AG20443 (cell line): ENCODE results near the gene CXCR5.
"Not testable (repeated sequence)": the region's sequence is repeated elsewhere in the genome, so short reads cannot be mapped to it uniquely, and the experiment has no call there.

Experiments
- DNase-seq: peaks from one replicate; pipeline ENCODE4 v3.0.0; 2012; ENCODE audit warnings: low spot score, mixed read lengths

Gene CXCR5

GRCh38 chr11:118883368-118884071, at the start of gene CXCR5:
Gene CXCR5, plus strand, starts transcription at chr11:118883892. Its CDS starts 50 bp downstream, at chr11:118883942.
- DNase-seq, result no peak

- peak; percentile 33 for DNase-seq
These were observed 49.2 kb upstream of the CXCR5 start for GRCh38 chr11:118834427-118835028.

GRCh38 chr11:118837868-118838267, 45.8 kb upstream of the CXCR5 start:
- DNase-seq, result no peak

- no peak for DNase-seq
These were observed 44.7 kb upstream of the CXCR5 start for GRCh38 chr11:118838905-118839553.

- no peak for DNase-seq
These were observed 42.0 kb upstream of the CXCR5 start for GRCh38 chr11:118841469-118842242.

GRCh38 chr11:118842369-118842768, 41.3 kb upstream of the CXCR5 start:
- no peak for DNase-seq

GRCh38 chr11:118842843-118843242, 40.8 kb upstream of the CXCR5 start:
- not testable (repeated sequence) for DNase-seq

- no peak for DNase-seq
These were observed 40.1 kb upstream of the CXCR5 start for GRCh38 chr11:118843565-118843964.

GRCh38 chr11:118845369-118845768, 38.3 kb upstream of the CXCR5 start:
- peak; percentile 24 for DNase-seq

GRCh38 chr11:118846181-118846935, 37.3 kb upstream of the CXCR5 start:
- DNase-seq, result no peak

GRCh38 chr11:118849825-118850224, 33.9 kb upstream of the CXCR5 start:
- DNase-seq, result no peak

- no peak for DNase-seq
These were observed 31.7 kb upstream of the CXCR5 start for GRCh38 chr11:118851970-118852369.

GRCh38 chr11:118853678-118854077, 30.0 kb upstream of the CXCR5 start:
- DNase-seq, result no peak

GRCh38 chr11:118856314-118856713, 27.4 kb upstream of the CXCR5 start:
- no peak for DNase-seq

GRCh38 chr11:118857385-118857784, 26.3 kb upstream of the CXCR5 start:
- DNase-seq, result no peak

GRCh38 chr11:118859973-118860372, 23.7 kb upstream of the CXCR5 start:
- DNase-seq, result no peak

GRCh38 chr11:118868659-118869058, 15.0 kb upstream of the CXCR5 start:
- DNase-seq, result no peak

GRCh38 chr11:118870396-118871343, 13.0 kb upstream of the CXCR5 start:
- DNase-seq, result peak; percentile 75

- no peak for DNase-seq
These were observed 11.3 kb upstream of the CXCR5 start for GRCh38 chr11:118872403-118872821.

GRCh38 chr11:118873804-118874203, 9.9 kb upstream of the CXCR5 start:
- DNase-seq, result no peak

- no peak for DNase-seq
These were observed 7.4 kb upstream of the CXCR5 start for GRCh38 chr11:118876286-118876685.
